NB4 (cell line): ENCODE measurements around the gene CEP131.

ENCODE experiments used
- DNase-seq: peaks from one replicate; pipeline ENCODE4 v3.0.0; 2010; ENCODE audit warnings: low read depth
- H3K4me3 ChIP-seq: one replicate; pipeline ENCODE4 v1.5.1; 2011; ENCODE audit warnings: mild to moderate bottlenecking, low read depth, low read length, moderate library complexity
- MYC ChIP-seq: IDR thresholded peaks from 2 replicates; pipeline ENCODE4 v1.6.1; 2011; ENCODE audit warnings: low read depth, low read length
- POLR2A ChIP-seq: IDR thresholded peaks from 2 replicates; pipeline ENCODE4 v1.6.1; 2011; ENCODE audit warnings: mild to moderate bottlenecking; ENCODE audit not compliant: insufficient read length; ENCODE audit errors: extremely low read depth
- TF ChIP-seq, protein P1 (sequence below): IDR thresholded peaks from one replicate; pipeline ENCODE4 v1.5.1; 2012; ENCODE audit warnings: low read depth, low read length
- TF ChIP-seq, protein P2 (sequence below): IDR thresholded peaks from 2 replicates; pipeline ENCODE4 v1.6.1; 2011; ENCODE audit warnings: low read depth, low read length

CEP131 gene

DNA sequence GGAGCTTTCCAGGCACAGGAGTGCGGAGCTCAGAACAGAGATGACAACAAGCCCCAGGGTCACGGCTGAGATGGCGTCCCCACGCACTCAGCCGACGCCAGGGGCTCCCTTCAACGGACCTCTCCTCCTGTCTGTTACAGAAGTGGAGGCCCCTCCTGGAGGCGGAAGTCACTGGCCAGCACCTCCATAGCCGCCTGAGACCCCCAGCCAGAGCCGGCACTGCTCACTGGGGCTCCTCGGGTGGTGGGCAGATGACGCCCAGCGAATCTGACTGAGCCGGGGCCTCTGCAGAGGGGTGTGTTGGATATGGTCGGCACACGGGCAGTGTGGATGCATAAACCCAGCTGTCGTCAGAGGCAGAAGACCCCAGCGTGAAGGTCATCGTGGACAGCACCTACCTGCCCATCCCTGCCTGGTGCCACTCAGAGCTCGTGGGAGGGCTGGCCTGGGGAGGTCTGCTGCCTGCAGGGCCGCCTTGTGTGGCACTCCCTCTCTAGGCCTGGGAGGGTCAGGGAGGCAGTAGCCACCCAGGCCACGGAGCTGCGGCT is 36.4 kb upstream of the CEP131 start:
- H3K4me3 ChIP-seq, result no peak overlapping the region
- TF ChIP-seq POLR2A (no peak), MYC (no peak)
- TF ChIP-seq, protein P1, sequence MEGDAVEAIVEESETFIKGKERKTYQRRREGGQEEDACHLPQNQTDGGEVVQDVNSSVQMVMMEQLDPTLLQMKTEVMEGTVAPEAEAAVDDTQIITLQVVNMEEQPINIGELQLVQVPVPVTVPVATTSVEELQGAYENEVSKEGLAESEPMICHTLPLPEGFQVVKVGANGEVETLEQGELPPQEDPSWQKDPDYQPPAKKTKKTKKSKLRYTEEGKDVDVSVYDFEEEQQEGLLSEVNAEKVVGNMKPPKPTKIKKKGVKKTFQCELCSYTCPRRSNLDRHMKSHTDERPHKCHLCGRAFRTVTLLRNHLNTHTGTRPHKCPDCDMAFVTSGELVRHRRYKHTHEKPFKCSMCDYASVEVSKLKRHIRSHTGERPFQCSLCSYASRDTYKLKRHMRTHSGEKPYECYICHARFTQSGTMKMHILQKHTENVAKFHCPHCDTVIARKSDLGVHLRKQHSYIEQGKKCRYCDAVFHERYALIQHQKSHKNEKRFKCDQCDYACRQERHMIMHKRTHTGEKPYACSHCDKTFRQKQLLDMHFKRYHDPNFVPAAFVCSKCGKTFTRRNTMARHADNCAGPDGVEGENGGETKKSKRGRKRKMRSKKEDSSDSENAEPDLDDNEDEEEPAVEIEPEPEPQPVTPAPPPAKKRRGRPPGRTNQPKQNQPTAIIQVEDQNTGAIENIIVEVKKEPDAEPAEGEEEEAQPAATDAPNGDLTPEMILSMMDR, result no peak
- TF ChIP-seq, protein P2, sequence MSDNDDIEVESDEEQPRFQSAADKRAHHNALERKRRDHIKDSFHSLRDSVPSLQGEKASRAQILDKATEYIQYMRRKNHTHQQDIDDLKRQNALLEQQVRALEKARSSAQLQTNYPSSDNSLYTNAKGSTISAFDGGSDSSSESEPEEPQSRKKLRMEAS, result no peak
- no peak for DNase-seq

DNA sequence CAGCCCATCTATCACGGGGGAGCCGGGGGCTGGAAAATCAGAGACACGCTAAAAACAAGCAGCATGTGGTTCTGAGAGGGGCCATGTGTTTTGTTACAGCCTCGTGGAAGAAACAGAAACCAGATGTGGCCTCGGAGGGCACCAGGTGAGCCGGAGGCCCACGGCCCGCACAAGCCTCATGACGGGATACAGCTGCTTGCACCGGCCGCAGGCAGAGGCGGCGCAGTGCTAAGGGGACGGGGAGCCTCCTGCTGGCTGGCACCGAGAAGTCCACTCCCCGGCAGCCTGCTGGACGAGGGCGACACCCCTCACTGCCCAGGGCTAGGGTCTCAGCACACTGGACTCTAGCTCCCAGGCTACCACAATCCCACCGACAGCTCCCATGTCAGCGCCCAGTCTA is 35.5 kb upstream of the CEP131 start:
- H3K4me3 ChIP-seq, result no peak overlapping the region
- no peak for DNase-seq
- TF ChIP-seq, protein P1, result no peak
- no peak for TF ChIP-seq POLR2A
- TF ChIP-seq, protein P2, result no peak
- TF ChIP-seq MYC, result no peak

DNA sequence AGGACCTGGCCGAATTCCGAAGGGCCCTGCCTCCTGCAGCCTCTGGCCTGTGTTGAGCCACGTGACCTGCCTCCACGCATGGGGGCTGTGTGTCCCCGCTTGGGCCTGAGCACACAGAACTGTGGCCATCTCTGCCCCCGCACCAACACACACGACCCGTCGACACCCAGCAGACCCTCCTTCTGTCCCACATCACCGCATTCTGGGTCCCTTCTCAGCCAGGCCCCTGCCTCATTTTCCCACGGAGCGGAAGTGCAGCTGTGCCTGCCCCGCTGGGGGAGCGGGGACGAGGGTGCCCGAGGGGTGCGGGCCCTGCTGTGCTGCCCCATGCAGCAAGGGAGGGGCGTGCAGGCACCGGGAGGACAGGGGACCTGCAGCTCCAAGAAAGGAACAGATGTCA is 34.8 kb upstream of the CEP131 start:
- no peak for DNase-seq
- TF ChIP-seq MYC (no peak), POLR2A (no peak)
- TF ChIP-seq, protein P2, result no peak
- no peak overlapping the region for H3K4me3 ChIP-seq

- DNase-seq, result no peak
- H3K4me3 ChIP-seq, result no peak overlapping the region
- TF ChIP-seq MYC (no peak), POLR2A (no peak)
- TF ChIP-seq, protein P2, result no peak
- TF ChIP-seq, protein P1, result no peak
Measured at GRCh38 chr17:81256616-81257015, 33.9 kb upstream of the CEP131 start.

GRCh38 chr17:81254955-81255717 is 32.4 kb upstream of the CEP131 start:
- H3K4me3 ChIP-seq, result peak overlapping the region; percentile 44
- TF ChIP-seq POLR2A (peak; percentile 15), MYC (peak; percentile 68)
- TF ChIP-seq, protein P1, result peak; percentile 73
- TF ChIP-seq, protein P2, result peak; percentile 37; the same call in 1 of the 2 replicates
- peak; percentile 93 for DNase-seq

DNA sequence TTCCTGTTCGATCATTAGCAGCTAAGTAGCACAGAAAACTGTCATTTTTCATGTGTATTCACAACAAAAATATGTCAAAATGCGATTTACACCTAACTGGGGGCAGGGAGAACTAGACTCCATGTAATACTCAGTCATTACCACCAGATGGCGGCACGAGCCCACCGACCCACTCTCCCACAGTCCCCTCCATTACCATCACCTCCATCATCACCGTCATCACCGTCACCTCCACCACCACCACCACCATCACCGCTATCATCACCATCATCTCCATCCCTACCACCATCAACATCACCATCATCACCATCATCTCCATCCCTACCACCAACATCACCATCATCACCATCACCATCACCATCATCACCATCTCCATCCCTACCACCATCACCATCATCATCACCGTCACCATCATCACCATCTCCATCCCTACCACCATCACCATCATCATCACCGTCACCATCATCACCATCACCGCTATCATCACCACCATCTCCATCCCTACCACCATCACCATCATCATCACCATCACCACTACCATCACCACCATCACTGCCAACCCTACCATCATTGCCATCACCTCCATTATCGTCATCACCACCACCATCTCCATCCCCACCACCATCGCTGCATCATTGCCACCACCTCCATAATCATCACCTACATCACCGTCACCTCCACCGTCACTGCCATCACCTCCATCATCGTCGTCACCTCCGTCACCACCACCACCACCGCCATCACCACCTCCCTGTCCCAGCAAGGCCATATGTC is 30.8 kb upstream of the CEP131 start:
- DNase-seq, result peak; percentile 62
- H3K4me3 ChIP-seq, result no peak overlapping the region
- TF ChIP-seq, protein P1, result peak; percentile 26
- TF ChIP-seq POLR2A, result no peak
